Chondrocyte (in vitro differentiated cells): ENCODE measurements around the gene PNCK. TPM values are rescaled to one million over a fixed set of nuclear protein-coding genes. Genes with fewer than 3 reads are reported as not detected.

Experiments
- DNase-seq: peaks from one replicate; pipeline ENCODE4 v3.0.0; 2021; ENCODE audit warnings: mixed read lengths, low spot score
- H3K27ac Mint-ChIP-seq: one replicate; pipeline ENCODE4 v1.8.0; 2021; ENCODE audit warnings: mild to moderate bottlenecking, moderate library complexity, mixed read lengths; ENCODE audit not compliant: unreplicated experiment
- H3K27me3 Mint-ChIP-seq: 2 replicates; pipeline ENCODE4 v1.8.0; 2021; ENCODE audit warnings: low read depth, mixed read lengths
- H3K36me3 Mint-ChIP-seq: 2 replicates; pipeline ENCODE4 v1.8.0; 2021; ENCODE audit warnings: low read depth, mixed read lengths
- H3K4me1 Mint-ChIP-seq: 2 replicates; pipeline ENCODE4 v1.8.0; 2021; ENCODE audit warnings: low read depth, mild to moderate bottlenecking, mixed read lengths
- H3K4me3 Mint-ChIP-seq: one replicate; pipeline ENCODE4 v1.8.0; 2021; ENCODE audit warnings: mild to moderate bottlenecking, moderate library complexity, mixed read lengths; ENCODE audit not compliant: unreplicated experiment
- H3K9me3 Mint-ChIP-seq: 2 replicates; pipeline ENCODE4 v1.8.0; 2021; ENCODE audit warnings: low read depth, mixed read lengths
- total RNA-seq: library from RNA; stranded (reverse); gene quantifications from 3 replicates; pipeline ENCODE4 v1.2.1, GENCODE V29; 2021
- TF ChIP-seq, protein P1 (sequence below): fragments of 200-600 bp; sonication (generic); IDR thresholded peaks from 2 replicates; pipeline ENCODE4 v1.5.0; 2021; ENCODE audit warnings: antibody characterized with exemption, mild to moderate bottlenecking, moderate library complexity

Gene PNCK
- total RNA-seq, 1 donor from 2014 or later, result 3.2 TPM

DNA sequence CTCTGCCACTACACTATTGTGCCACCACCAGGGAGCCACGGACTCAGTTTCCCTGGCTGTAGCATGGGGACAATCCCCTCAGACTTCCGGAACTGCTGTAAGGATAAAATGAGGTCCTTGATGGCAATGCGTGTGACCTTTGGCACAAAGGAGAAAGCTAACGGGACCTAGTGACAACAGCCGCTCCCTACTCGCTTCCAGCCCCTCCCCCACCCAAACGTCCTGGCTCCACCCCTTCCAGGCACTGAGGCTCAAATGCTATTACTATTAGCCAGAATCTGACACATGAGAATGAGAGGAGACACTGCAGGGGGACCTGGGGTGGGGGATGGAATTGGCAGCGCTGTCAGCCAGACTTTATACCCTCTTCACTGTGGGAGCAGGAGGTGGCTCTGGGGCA lies 32.0 kb downstream of the PNCK start:
- TF ChIP-seq, protein P1, sequence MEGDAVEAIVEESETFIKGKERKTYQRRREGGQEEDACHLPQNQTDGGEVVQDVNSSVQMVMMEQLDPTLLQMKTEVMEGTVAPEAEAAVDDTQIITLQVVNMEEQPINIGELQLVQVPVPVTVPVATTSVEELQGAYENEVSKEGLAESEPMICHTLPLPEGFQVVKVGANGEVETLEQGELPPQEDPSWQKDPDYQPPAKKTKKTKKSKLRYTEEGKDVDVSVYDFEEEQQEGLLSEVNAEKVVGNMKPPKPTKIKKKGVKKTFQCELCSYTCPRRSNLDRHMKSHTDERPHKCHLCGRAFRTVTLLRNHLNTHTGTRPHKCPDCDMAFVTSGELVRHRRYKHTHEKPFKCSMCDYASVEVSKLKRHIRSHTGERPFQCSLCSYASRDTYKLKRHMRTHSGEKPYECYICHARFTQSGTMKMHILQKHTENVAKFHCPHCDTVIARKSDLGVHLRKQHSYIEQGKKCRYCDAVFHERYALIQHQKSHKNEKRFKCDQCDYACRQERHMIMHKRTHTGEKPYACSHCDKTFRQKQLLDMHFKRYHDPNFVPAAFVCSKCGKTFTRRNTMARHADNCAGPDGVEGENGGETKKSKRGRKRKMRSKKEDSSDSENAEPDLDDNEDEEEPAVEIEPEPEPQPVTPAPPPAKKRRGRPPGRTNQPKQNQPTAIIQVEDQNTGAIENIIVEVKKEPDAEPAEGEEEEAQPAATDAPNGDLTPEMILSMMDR, result no peak
- Mint-ChIP-seq H3K27me3 (peaks cover 18% of the 10 kb centered on the region), H3K4me3 (no peak overlapping the region), H3K36me3 (no peaks in the 10 kb centered on the region), H3K27ac (no peak overlapping the region), H3K9me3 (no peaks in the 10 kb centered on the region), H3K4me1 (peaks cover 5% of the 10 kb centered on the region)
- DNase-seq, result peak; percentile 28

DNA sequence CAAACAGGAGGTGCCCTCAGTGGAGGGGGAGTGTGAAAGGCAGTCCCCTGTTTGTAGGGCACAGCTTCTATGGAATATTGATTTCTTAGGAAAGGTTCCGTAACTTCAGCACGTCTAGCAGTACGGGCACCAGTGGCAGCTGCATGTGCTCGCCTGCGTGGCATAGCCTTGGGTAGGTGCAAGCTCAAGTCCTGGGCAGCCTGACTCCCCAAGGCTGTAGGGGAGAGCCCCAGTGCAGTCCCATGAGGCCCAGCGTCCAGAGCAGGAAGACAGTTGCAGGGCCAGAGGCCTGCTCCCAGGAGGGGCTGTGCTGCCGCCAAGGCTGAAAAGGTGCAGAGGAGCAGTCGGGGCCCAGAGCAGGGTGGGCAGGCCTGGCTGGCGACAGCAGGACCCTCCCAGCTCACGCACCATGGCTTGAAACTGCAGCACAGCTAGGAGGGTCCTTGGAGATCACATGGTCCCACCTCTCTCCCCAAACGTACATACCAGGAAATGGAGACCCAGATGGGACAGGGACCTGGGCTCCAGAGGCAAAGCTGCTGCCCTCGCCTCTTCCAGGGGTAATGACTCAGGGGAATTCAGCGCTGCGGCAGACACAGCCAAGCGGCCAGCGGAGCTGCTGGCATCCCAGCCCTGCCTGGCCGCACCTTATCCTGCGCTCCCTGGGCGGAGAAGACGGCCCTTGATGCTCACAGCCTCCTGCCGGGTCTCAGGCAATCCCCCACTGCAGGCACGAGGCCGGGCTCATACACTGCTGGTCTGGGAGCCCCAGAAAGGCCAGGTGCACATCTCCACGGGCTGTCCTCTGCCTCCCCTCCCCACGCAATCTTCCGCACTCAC lies 32.7 kb downstream of the PNCK start:
- peak; percentile 72 for DNase-seq
- no peaks in the 10 kb centered on the region for H3K36me3 Mint-ChIP-seq
- H3K27ac Mint-ChIP-seq, result no peak overlapping the region
- no peak overlapping the region for H3K4me3 Mint-ChIP-seq
- peaks cover 5% of the 10 kb centered on the region for H3K4me1 Mint-ChIP-seq
- H3K27me3 Mint-ChIP-seq, result peaks cover 15% of the 10 kb centered on the region
- TF ChIP-seq, protein P1, result no peak
- H3K9me3 Mint-ChIP-seq, result no peaks in the 10 kb centered on the region

DNA sequence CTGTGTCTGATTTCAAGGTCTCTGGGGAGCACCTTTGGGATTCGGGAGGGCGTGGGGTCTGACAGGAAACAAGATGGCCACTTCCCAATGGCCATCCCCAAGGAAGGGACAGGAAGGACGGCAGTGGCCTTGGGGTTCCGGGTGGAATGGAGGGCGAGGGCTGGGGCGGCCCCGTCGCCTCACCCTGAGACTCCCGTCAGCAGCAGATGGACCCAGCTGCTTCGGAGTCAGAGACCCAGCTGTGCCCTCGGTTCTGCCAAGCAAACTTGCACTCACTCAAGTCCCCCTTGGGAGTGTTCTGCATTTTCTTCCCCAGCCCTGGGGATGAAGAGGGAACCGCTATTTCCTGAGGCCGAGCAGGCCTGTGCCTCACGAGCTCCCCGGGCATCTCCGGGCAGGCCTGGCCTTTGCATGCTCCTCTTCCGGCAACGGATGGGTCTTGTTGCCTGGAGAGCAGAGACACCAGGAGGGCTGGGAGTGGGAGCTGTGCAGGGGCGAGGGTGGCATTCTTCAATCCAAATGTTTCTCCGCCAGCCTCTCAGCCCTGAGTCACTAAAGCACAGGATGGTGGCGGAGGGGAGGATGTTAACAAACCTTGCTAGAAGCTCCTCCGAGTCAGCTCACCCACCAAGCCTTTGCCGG lies 33.4 kb downstream of the PNCK start:
- H3K27ac Mint-ChIP-seq, result no peak overlapping the region
- peaks cover under 1% of the 10 kb centered on the region for H3K9me3 Mint-ChIP-seq
- DNase-seq, result peak; percentile 73
- no peaks in the 10 kb centered on the region for H3K36me3 Mint-ChIP-seq
- H3K4me3 Mint-ChIP-seq, result no peak overlapping the region
- TF ChIP-seq, protein P1, result no peak
- H3K27me3 Mint-ChIP-seq, result peaks cover 11% of the 10 kb centered on the region
- H3K4me1 Mint-ChIP-seq, result peaks cover 5% of the 10 kb centered on the region

DNA sequence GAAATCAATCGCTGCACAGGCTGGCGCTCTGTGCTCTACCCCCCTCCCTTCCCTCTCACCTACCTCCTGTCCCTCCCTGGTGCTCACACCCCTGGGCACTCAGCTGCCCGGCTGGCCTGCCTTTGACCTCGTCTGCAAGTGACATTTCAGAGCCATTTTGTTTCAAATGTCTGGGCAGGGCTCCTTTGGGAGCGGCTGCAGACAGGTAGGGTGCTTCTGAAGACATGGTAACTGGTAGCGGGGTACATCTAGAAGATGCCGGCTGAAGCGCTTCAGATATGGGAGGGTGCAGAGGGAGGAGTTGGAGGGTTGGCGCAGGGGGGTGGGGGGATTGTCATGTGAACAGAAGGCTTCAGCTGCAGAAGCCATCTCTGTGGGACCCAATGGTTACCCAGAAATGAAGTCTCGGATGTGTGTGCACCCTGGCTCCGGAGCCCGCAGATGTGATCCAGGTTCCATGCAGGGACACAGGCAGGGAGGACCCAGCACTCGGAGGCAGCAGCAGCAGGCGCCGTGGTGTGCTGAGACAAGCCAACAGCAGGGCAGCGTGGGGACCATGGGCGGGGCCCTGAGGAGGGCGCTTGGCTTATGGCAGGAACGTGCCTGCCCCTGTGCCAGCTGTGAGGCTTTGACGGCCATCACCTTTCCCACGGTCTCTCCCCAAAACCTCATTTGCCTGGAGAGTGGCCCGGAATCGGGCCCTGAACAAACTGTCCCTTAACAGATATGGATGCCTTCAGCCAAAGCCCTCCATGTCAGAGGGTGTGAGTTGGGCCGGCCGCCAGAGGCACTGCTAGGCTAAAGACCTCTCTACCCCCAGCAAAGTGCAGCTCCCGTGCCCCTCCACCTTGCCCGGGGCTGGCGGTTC lies 34.2 kb downstream of the PNCK start:
- DNase-seq, result peak; percentile 77
- Mint-ChIP-seq H3K9me3 (peaks cover 4% of the 10 kb centered on the region), H3K36me3 (no peaks in the 10 kb centered on the region), H3K27me3 (peaks cover 10% of the 10 kb centered on the region), H3K4me1 (peaks cover 5% of the 10 kb centered on the region), H3K4me3 (no peak overlapping the region), H3K27ac (no peak overlapping the region)
- TF ChIP-seq, protein P1, result no peak
